DMS53 treated with DMSO at 0.1 percent for 48 hours (cell line): ENCODE results near the gene RALGPS1.
"Not testable (repeated sequence)": the region's sequence is repeated elsewhere in the genome, so short reads cannot be mapped to it uniquely, and the experiment has no call there.

Experiments
- DNase-seq: peaks from one replicate; lab custom pipeline; 2025; ENCODE audit not compliant: unreplicated experiment; lab: John Stamatoyannopoulos, UW

The RALGPS1 gene

DNA sequence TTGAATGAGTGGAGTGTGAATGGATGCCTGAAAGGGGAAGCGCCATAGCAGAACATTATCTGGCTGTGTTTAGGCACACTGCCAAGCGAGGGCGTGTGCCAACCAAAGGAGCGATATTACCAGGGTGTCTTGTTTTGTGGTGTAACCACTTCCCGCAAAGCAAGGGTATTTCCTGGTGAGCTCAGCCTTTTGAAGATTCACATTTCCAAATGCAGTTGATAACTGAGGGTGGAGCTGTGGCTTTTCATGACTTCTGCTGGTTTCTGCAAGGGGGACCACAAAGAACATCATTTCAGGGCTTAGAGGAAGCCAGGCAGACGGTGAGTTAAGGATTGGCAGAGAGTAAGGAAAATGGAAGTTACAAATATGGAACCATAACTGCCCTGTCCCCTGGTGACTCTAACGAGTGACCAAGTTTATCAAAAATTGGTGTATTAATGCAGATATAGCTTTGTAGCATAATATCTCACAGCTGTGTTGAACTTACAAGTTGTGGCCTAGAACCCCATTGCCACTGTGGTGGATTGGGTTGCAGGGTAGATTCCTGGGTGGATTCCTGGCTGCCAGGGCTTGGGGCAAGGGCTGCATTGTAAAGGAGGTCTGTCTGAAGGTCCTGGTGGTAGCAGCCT lies 71.4 kb downstream of the RALGPS1 start:
- DNase-seq, result no peak

DNA sequence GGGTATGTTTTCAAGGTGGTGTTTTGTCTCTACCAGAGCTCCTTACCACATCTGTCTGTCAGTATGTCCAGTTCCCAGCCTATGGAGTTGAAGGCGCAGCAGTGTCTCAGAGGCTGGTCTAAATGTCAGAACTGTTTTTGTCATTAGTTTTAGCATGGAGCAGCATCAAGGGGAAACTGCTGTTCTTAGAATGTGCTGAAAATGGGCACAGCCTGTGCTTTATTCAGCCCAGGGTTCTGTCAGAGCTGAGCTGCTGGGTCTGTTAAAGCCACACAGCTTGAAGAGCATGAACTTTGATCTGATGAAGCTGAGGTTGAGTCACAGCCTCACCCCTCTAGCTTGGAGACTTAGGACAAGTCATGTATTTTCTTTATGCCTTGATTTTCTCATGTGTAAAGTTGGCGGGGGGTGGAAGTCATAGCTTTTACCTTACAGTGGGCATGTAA lies 71.9 kb downstream of the RALGPS1 start:
- DNase-seq, result no peak

DNA sequence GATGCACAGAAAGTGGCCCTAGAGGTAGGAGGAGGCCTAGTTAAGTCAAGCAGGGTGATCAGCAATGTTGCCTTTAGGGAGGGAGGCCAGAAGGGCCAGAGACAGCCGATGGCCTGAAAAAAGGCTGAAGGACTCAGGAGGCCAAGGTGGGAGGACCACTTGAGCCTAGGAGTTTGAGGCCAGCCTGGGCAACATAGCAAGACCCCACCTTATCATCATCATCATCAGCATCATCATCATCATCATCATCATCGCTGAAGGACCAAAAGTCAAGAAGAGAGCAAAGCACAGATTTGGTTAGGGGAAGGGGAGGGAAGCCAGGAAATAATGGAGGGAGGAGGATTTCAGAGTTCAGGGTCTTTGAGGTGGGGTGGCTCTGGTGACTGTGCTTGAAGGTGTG lies 74.3 kb downstream of the RALGPS1 start:
- DNase-seq, result no peak

DNA sequence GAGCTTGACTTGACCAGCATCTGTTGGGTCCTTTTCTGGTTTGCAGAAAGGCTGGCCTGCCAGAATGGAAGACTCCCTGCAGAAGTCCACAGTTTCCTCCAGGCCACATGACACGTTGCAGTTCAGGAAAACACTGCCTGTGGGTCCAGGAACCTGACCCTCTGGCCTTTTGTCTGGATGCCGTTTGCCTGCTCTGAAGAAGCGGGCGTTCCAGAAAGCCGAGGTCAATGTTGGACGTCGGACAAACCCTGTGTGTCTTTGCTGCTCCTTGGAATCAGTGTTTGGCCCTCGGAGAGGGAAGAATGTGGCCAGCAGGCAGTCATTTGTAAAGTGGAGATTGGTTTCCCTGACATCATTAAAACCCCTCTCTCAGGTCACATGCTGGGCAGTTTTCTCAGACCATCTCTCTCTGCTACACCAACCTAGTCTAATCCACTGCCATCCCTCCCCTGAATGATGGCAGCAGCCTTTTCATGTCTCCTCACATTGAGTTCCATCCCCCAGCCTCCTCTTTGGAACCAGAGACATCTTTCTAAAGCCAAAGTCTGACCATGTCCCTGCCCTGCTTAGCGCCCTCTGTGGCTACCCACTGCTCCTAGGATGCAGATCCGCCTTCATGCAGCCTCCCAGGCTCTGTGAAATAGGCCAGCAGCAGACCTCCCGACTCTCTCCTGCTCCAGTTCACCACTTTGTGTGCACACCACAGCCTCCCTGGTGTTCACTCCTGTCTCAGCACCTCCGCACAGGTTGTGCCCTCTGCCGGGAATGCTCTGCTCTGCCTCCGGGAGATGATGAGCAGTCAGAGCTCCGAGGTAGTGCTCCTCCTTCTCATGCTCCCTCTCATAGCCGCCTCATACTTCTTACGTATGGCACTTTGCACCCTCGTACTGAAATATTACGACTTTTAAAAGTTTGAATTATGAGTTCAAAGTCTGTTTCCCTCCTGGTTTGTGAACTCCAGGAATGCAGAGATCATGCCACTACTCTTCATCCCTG lies 75.6 kb downstream of the RALGPS1 start:
- no peak for DNase-seq

DNA sequence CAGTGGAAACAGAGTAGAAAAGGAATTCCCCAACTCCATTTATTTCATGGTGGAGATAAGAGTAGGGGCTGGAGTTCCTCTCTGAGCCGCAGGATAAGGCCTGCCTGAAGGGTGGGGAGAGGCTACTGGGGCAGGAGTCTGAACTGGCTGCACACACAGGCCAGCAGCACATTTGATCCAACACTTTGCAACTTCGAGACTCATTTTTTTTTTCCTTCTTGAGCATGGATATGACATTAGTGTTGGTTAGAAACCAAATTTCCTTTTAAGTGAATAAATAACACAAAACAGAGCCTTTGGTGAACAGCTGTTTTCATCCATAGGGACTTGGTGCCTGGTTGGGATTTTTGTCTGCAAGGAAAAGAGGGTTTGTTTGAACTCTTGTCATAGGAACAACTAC lies 76.6 kb downstream of the RALGPS1 start:
- no peak for DNase-seq

DNA sequence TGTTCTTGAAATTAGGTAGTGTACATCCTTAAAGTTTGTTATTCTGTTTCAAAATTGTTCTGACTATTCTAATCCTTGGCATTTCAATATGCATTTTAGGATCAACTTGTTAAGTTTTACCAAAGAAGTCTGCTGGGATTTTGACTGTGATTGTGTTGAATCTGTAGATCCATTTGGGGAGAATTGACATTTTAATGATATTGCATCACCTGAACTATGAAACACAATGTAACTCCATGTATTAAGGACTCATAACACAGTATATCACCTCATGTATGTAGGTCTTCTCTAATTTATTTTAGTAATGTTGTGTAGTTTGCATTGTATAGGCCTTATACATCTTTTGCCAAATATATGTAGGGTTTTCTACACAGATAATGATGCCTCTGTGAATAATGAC lies 77.8 kb downstream of the RALGPS1 start:
- DNase-seq, result no peak

DNA sequence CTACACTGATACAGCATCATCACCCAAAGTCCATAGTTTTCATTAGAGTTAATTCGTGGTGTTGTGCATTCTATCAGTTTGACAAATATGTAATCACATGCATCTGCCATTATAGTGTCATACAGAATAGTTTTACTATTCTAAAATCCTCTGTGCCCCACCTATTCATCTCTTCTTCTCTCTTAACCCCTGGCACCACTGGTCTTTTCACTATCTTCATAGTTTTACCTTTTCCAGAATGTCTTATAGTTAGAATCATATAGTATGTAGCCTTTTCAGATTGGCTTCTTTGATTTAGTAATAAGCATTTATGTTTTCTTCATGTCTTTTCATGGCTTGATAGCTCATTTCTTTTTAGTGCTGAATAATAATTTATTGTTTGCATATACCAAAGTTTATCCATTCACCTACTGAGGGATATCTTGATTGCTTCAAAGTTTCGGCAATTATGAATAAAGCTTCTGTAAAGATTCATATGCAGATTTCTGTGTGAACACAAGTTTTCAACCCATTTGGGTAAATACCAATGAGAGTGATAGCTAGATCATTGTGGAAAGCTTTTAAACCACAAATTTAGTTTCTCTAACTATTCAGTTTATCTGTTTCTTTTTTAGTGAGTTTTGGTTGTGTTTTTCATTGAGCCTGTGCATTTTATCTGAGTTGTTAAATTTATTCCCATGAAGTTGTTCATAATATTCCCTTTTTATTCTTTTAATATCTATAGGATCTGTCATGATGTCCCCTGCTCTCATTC lies 84.9 kb downstream of the RALGPS1 start:
- no peak for DNase-seq

GRCh38 chr9:127004946-127005769 lies 90.6 kb downstream of the RALGPS1 start:
- no peak for DNase-seq

DNA sequence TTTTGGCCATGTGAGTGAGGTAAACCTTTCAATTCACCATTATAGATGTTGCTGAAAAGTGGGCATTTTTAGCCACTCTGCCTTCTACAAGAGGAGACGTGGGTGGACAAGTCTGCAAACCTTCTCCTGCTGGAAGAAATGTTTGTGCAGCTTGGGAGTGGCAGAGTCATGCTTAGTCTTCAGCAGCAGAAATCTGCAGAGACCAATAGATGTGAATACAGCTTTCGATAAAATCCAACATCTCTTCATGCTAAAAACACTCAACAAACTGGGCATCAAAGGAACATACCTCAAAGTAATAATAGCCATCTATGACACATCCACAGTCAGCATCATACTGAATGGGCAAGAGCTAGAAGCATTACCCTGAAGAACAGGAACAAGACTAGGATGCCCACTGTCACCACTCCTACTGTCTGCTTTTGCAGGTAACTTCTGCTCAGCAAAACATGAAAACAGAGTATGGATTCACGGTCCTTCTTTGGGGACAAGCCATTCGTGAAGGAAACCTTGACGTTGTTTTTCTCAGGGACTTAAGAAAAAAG lies 91.3 kb downstream of the RALGPS1 start:
- DNase-seq, result no peak

DNA sequence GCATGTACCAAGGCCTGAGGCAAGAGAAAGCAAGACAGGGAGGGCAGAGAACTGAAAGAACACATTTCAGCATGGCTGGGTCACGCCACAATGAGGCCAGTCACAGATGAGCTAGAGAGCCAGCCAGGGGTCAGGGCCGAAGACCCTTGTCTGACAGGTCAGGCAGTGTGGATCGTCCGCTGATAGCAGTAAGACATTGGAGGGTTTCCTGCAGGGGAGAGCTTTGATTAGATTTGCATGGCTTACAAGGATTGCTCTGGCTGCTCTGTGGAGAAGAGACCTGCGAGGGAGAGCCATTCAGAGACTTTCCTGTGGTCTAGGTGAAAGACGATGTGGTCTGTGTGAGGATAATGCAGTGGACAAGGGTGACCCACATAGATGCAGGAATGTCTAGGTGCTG lies 93.1 kb downstream of the RALGPS1 start:
- DNase-seq, result no peak

DNA sequence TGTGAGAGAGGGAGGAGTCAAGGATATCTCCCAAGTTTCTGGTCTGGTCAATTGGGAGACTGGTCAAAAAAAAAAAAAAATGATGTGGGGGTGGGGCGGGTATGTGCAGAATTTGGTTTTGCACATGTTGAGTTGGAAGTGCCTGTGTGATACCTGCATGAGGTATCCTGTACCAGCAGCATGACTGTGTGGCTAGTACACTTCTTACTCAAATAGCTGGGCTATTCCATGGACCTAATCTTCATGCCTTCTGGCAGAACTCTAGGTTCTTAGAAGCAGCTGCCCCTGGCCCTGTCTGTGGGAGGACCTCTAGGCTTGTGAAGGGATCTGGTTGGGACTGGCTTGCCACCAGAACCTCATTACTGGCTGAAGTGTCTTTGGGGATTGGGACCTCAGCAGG lies 93.5 kb downstream of the RALGPS1 start:
- DNase-seq, result no peak

GRCh38 chr9:127011772-127012171 lies 97.2 kb downstream of the RALGPS1 start:
- no peak for DNase-seq

- DNase-seq, result no peak
Measured at GRCh38 chr9:127012250-127012649, 97.7 kb downstream of the RALGPS1 start.

GRCh38 chr9:127013597-127013996 lies 99.0 kb downstream of the RALGPS1 start:
- DNase-seq, result no peak

DNA sequence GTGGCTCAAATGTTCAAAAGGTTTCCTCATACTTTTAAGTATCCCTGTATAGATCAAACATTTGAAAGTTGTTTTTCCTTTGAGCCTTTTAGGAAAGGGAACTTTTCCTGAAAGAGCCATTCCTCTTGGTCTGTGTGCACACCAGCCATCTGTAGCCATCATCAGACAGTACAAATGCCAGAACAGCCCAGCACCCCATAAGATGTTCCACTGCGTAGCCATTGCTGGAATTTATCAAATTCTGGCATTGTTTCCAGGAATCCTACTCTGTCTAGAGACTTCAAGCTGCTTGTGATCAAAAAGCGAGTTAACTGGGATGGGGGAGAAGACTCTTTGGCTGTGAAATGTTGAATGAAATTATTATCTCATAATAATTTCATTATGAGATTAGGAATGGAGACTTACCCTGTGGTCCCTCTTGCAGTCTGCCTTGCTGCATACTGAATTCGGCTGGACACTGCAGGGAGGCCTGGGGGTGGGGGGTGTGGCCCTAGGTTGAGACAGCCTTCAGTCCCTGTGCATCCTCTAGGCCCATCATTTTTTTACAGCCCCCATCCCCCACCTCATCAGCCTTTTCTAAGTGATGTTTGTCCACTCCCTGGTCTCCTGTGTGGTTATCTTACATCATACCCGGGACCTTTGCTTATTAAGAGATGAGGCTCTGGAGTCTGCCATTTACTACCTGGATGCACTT lies 99.8 kb downstream of the RALGPS1 start:
- DNase-seq, result no peak

DNA sequence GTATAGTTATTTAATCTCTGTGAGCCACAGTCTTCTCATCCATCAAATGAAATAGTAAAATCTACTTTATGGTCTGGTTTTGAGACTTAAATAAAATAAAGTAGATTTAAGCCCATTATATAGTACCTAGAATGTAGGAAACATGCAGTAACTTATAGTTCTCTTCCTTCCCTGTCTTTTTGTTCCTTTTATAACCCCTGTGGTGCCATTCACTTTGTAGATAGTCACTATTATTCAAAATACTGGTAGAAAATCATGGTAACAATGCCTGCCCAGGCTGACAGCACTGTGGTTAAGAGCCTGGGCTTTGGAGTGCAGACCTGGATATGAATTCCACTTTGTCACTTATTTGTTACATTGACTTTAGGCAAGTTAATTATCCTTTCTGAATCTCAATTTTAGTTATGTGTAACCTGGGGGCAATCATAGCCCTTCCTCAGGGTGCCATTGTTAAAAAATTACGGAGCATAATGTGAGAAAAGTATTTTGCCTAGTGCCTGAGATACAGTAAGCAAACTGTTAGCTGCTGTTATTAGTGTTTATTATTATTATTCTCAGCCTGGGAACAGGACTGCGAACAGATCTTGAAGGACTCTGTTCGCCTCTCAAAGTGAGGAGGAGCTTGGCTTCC lies 100.4 kb downstream of the RALGPS1 start:
- no peak for DNase-seq

- DNase-seq, result no peak
Measured at GRCh38 chr9:127015921-127016512, 101.4 kb downstream of the RALGPS1 start.

GRCh38 chr9:127017979-127018378 lies 103.4 kb downstream of the RALGPS1 start:
- DNase-seq, result not testable (repeated sequence)

GRCh38 chr9:127018935-127019334 lies 104.4 kb downstream of the RALGPS1 start:
- no peak for DNase-seq
